GM12891 (cell line): ENCODE measurements around the gene PNPO.
A peak's percentile ranks its signal among the peaks of the same experiment; 100 is the strongest.
"Not testable (repeated sequence)": the region's sequence is repeated elsewhere in the genome, so short reads cannot be mapped to it uniquely, and the experiment has no call there.

Experiments
- DNase-seq: peaks from one replicate; pipeline ENCODE4 v3.0.0; 2011; ENCODE audit warnings: low spot score; ENCODE audit not compliant: insufficient read length
- FAIRE-seq: peaks from 2 replicates; lab custom pipeline; 2011; peaks lifted over from hg19 to GRCh38; lab: Jason Lieb, UNC
- PAX5 ChIP-seq: IDR thresholded peaks from 2 replicates; pipeline ENCODE4 v1.6.1; 2011; ENCODE audit warnings: low read length, moderate library complexity, mild to moderate bottlenecking; ENCODE audit not compliant: insufficient read depth, severe bottlenecking
- POLR2A ChIP-seq: IDR thresholded peaks from 2 replicates; pipeline ENCODE4 v1.6.1; 2011; ENCODE audit warnings: low read depth, low read length, control low read depth
- POLR2AphosphoS5 ChIP-seq: IDR thresholded peaks from 2 replicates; pipeline ENCODE4 v1.6.1; 2011; ENCODE audit warnings: low read depth, low read length, control low read depth
- POU2F2 ChIP-seq: IDR thresholded peaks from 2 replicates; pipeline ENCODE4 v1.6.1; 2011; ENCODE audit warnings: low read depth, mild to moderate bottlenecking, control low read depth, low read length, moderate library complexity
- SPI1 ChIP-seq: IDR thresholded peaks from 2 replicates; pipeline ENCODE4 v1.6.1; 2011; ENCODE audit warnings: low read depth, low read length, control low read depth
- TAF1 ChIP-seq: IDR thresholded peaks from 2 replicates; pipeline ENCODE4 v1.6.1; 2011; ENCODE audit warnings: low read depth, low read length, control low read depth

PNPO gene

DNA sequence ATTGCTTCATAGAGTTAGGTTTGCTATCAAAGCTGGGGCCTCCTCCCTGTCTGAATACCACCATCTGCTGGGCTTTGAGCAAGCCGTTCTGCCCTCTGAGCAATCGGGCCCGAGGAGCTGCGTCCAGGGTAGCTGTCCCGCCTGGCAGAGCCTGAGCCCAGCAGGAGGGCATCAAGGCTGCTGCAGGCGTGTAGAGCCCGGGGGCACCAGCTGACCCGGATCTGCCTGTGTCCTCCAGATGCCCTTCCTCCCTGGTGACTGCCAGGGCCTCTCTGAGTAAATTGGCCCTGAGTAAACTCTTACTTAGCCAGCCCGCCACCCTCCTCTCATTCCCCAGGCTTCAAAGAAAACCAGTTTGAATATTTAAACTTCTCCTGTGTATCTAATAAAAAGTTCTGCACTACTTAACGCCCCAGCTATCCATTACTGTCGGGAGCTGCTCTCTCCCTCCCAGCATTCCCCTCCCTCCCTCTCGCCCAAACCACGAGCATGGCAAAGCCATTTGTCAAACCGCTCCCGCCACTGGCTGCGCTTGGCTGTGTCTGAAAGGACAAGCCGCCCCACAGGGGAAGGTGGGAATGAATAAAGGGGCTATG lies 46.0 kb downstream of the PNPO start:
- DNase-seq (no peak), FAIRE-seq (no peak)
- no peak for TF ChIP-seq PAX5
- no peak for TF ChIP-seq POLR2A
- no peak for TF ChIP-seq TAF1
- TF ChIP-seq POLR2AphosphoS5 = no peak
- no peak for TF ChIP-seq POU2F2
- TF ChIP-seq SPI1 = no peak

DNA sequence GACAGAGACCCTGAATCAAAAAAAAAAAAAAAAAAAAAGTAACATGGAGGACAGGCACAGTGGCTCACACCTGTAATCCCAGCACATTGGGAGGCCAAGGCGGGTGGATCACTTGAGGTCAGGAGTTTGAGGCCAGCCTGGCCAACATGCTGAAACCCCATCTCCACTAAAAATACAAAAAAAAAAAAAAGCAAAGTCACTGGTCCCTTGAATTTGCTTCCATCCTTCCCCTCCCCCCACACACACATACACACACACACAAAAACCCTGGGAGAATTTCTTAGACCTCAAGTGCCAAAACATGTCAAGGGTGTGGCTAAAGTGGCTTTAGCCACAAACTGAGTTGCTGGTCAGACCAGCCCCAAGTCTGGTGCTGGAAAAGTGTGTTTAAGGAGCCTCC lies 47.1 kb downstream of the PNPO start:
- not testable (repeated sequence) for FAIRE-seq, DNase-seq

DNA sequence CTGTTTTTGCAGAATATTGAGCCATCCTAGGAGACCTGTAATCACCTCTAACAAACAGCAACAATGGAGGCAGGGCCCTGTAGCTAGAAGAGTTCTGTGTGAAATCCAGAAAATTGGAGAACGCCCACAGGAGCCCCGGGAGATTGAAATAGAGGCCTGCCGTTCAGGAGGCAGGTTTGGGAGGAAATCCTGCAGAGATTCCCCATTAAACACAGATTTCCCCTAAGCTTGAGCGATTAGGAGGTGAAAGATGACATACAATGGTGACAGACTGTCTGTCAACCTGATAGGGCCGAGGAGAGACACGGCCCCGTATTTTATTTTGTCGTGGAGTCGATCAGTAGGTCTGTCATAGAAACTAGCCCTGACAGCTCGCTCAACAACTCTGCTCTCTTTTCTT lies 47.8 kb downstream of the PNPO start:
- DNase-seq (no peak), FAIRE-seq (no peak)
- TF ChIP-seq SPI1 (no peak), TAF1 (no peak), POLR2AphosphoS5 (no peak), POU2F2 (no peak), POLR2A (no peak), PAX5 (no peak)

DNA sequence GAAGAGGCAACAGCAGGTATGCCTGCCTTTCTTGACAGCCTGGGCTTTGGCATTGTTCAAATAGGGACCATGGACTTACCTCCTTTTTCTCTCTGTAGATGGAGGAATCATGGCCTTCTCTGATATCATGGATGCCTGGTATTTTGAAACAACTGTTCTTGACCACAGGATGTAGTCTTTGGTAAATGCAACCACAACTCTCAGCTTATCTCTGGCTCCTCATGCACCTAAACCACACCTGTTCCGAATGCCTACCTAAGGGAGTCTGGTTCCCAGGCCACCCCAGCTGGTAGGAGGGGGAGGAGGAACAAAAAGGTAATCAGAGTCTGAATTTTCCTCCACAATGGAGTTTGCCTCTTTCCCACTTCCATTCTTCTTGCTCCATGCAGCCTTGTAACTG lies 48.3 kb downstream of the PNPO start:
- DNase-seq (no peak), FAIRE-seq (peak; percentile 90)
- TF ChIP-seq TAF1 = no peak
- no peak for TF ChIP-seq POLR2A
- TF ChIP-seq POLR2AphosphoS5 = no peak
- no peak for TF ChIP-seq PAX5
- TF ChIP-seq SPI1 = no peak
- no peak for TF ChIP-seq POU2F2

DNA sequence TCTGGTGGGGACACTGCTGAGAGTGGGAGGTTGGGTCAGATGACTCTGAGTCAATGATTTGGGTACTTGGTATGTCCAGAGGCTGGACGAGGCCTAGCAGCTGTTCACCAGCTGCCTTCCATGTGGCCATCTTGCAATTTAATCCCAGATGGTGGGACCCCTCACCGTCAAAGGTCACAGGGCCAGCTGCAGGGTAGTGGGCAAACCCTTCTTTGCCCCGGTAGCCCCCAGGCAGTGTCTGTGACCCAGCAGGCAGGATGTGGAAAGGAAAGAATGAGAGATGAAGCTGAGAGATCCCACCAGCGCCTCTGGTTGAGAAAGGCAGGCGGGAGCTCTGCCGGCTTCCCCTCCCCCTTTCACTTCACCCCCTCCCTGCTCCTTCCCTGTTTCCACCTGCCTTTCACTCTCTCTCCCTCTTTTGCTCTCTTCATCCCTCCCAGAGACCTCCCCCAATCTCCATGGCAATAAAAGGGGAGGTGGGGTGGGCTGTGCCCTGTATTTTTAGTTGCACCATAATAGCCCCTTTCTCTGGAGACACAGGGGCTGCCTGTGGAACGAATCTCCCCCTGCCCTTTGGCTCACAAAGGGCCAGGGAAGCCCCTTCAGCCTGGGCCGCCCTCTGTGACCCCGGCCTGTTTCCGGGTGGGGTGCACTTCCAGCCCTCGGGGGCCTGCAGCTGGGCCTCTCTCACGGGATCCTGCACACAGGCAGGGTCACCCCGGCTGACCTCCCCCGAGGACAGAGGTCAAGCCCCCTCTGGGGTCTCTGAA lies 49.8 kb downstream of the PNPO start:
- DNase-seq = no peak
- FAIRE-seq = no peak

DNA sequence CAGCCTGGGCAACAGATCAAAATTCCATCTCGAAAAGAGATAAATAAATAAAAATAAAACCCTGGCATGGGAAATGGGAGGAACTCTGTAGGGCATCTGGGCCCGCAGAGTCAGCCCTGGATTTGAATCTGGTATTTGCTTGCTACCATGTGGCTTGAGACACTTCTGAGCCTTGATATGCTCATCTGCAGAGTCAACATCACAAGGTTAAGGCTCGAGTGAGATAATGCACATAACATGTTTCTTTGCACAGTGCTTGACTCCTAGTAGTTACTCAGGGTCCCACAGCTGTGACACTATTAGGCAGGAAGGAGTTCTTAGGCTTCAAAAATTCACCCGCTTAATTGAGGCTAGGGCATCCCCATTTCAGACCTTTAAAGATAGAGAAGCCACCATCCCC lies 50.8 kb downstream of the PNPO start:
- DNase-seq (no peak), FAIRE-seq (no peak)
- TF ChIP-seq POLR2AphosphoS5 (no peak), PAX5 (no peak), POU2F2 (no peak), SPI1 (no peak), POLR2A (no peak), TAF1 (no peak)

More for the DNA sequence above, 49.8 kb downstream of the PNPO start:
- no peak for TF ChIP-seq POLR2A
- TF ChIP-seq POLR2AphosphoS5 = no peak
- no peak for TF ChIP-seq PAX5
- TF ChIP-seq TAF1 = no peak
- TF ChIP-seq SPI1 = no peak
- TF ChIP-seq POU2F2 = no peak

DNA sequence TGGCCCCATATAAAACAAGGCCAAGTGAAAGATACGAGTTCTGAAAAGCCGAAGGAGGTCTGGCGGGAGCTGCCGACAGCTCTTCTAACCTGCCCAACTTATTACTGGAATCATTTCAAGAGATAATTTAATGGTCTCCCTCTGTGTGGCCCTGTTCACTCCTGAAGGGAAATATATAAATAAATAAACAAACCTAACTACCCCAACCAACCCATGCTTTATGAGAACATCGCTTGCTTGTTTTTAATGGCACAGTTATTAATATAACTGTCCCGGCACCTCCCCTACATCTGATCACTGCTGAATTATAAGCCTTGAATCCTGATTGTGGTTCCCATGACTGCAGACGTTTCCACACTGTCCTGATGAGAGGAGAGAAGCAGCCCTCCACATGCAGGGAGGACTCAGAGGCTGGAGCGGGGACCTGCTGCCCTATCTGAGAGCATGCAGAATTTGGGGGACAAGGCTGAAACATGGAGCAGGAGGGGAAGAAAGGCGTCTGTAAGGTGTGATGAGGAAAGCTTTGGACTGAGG lies 51.7 kb downstream of the PNPO start:
- no peak for DNase-seq
- no peak for FAIRE-seq
- no peak for TF ChIP-seq POLR2A
- no peak for TF ChIP-seq POU2F2
- TF ChIP-seq TAF1 = no peak
- TF ChIP-seq PAX5 = no peak

DNA sequence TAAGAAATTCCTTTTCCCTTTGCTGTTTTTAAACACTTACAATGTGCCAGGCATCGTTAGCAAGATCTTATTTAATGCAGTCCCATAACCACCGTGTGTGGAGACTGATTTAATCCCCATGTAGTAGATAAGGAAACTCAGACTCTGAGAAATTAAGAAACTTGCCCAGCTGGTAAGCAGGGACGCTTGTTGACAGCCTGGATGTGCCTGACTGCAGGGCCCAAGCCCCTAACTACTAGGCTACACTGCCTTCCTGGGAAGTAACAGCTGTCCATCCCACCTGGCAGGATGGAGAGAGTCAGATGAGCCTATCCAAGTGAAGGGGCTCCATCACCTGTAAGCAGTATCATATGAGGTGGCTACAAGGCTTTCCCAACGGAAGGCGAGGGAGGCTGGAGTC lies 52.6 kb downstream of the PNPO start:
- no peak for FAIRE-seq

DNA sequence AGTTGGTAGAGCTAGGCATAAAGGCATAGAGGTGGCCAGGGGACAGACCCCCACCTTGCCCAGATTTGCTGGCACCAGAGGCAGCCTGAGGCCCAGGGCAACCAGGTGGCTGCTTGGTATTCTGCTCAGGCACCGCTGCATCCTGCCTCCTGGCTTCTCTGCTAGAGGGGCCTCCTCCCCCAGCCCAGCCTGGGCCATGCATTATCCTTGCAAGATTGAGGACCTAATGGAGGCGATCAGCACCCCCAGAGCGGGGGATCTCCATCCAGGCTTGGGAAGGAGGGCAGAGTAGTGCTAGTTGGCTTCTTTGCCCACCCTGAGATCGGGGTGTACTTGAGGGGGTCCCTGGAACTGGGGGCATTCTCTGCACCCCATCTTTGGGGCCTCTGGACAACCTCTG lies 53.4 kb downstream of the PNPO start:
- DNase-seq (no peak), FAIRE-seq (no peak)
- TF ChIP-seq SPI1 = no peak
- no peak for TF ChIP-seq TAF1
- TF ChIP-seq PAX5 = no peak
- no peak for TF ChIP-seq POU2F2
- no peak for TF ChIP-seq POLR2AphosphoS5
- no peak for TF ChIP-seq POLR2A

More for the DNA sequence above, 52.6 kb downstream of the PNPO start:
- TF ChIP-seq POLR2AphosphoS5 = no peak
- no peak for TF ChIP-seq SPI1
- no peak for TF ChIP-seq POU2F2
- no peak for TF ChIP-seq POLR2A
- no peak for TF ChIP-seq PAX5
- TF ChIP-seq TAF1 = no peak
- DNase-seq = no peak

DNA sequence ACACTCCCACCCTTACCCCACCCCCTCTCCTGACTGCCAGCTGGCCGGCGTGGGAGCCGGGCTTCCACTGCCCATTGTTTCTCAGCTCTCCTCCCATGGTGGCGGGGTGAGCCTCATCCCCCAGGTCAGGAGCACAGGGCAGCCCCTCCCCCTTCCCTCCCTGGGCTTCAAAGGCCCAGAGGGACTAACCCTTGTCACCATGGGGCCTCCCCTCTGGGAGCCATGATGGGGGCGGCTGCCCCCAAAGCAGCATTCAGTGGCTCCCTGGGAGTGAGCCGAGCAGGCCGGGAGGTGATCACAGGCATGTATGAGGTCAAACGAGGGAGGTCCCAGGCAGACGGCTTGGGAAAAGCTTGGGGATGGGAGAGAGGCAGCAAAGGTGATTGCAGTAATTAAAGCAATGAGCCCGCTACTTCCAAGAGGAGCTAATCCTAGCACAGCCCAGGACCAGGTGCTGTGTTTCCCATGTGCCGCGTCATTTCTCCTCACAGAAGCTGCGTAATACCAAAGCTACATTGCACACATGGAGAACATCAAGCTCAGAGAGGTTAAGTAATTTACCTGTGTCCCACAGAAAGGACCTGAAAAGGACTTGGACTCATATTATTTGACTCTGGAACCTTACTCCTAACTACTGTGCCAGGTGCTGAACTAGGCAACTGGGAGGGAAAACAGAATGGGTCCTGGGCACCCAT lies 54.0 kb downstream of the PNPO start:
- TF ChIP-seq SPI1 = no peak
- no peak for TF ChIP-seq TAF1
- no peak for TF ChIP-seq POLR2A
- TF ChIP-seq POU2F2 = no peak
- TF ChIP-seq PAX5 = no peak
- no peak for TF ChIP-seq POLR2AphosphoS5
- no peak for FAIRE-seq
- DNase-seq = no peak
